ENCODE results near the gene POLR1D.

Gene POLR1D, protein sequence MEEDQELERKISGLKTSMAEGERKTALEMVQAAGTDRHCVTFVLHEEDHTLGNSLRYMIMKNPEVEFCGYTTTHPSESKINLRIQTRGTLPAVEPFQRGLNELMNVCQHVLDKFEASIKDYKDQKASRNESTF

DNA sequence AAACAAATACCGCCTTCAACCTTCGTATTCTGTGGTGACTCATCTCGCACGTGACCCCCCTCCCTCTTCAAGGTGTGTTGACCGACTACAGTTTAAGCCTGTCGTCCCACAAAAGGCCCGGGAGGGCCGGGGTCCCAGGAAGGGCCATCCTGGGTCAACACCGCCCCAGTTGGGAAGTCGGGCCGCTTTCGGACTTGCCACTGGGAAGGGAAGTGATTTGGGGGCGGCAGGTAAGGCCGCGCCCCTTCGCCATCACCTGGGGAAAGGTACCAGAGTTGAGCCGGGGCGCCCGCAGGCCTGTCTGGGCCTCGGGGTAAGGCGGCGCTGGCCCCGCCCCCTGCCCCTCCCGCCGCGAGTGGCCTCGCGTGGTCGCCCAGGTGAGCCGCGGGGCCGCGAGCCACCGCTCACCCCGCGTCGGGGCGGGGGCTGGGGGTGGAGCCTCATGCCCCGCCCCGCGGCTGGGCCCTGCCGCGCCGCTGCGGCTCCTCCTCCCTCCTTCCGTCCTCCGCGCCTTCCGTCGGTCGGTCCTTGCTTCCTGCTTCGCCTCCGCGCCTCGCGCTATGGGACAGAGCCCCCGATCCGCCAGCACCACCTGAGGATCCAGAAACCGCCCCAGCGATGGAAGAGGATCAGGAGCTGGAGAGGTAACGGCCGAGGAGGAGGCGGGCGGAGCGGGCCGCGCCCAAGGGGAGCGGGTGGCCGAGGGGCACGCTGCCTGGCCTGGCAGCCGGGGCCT lies at the start of gene POLR1D:
POLR1D (plus strand) TSS at position 527 of the 736 bp plus-strand sequence; CDS start at position 619, 92 bp downstream.
- peak; percentile 64 to 66 for ATAC-seq

DNA sequence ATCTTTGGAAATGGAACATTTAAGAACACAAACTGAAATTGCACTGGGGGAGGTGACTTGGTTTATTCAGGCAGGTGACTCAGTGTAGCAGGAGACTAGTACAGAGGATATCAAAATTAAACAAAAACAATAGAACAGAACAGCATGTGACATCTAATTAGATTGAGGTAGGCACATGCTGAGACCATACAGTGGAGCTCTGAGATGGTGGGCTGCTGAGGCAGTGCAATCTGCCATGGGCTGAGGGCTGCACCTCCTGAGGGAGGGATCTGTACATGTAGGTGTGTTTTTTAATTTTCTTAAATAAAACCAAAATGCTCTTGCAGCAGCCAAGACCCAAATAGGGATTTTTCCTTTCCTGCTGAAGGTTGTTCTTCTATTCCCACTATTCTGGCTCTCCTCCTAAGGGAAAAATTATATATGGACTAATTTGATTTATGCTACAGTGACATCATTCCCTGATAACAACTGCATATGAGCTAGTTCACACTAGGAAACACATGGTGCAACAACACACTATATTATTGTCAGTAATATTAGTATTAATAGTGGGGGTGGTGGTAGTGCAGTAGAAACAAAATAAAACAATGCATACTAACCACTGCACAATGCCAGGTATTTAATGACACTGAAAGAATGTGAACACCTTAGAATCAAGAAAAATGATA lies 49.3 kb upstream of the POLR1D start:
- ATAC-seq = no peak

- ATAC-seq = no peak
Observed at GRCh38 chr13:27573265-27573664, 48.4 kb upstream of the POLR1D start.

- no peak for ATAC-seq
Observed at GRCh38 chr13:27574661-27575060, 47.0 kb upstream of the POLR1D start.

DNA sequence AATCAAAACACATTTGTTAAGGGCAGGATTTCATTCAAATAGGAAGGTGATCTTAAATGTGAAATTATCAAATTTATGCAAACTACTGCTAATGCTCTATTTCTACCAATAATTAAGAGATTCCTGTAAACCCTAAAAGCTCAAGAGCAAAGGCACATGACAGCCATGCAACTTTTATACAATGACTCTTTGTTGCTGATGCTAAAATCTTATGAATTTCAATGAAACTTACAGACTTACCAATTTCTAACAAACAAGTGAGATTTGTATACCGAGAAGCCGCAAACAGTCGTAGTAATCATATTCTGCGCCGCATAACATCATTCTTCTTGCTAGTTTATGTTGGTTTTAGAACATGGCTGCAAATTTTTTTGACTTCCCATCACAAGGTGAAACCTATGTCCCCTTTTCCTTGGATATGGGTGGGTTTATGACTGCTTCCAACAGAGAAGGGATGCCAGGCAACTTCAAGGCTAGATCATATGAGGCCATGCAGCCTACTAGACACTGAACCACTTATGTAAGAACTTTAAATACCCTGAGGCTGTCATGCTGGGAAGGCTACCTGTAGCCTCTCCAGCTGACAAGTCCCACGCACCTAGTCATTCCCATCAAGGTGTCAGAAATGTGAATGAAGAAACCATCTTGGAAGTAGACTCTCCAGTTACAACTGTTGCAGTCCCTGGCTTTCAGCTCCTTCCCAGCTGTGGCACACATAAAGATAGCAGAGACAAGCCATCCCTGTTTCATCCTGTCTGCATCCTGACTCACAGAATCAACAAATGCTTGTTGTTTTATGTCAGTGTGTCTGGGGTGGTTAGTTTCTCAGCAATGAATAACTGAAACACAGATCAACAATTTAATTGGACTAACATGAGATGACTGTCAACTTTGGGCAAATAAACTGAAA lies 43.3 kb upstream of the POLR1D start:
- no peak for ATAC-seq

GRCh38 chr13:27583645-27584044 lies 38.0 kb upstream of the POLR1D start:
- no peak for ATAC-seq

GRCh38 chr13:27587095-27587746 lies 34.5 kb upstream of the POLR1D start:
- ATAC-seq = no peak

GRCh38 chr13:27588405-27588804 lies 33.3 kb upstream of the POLR1D start:
- ATAC-seq = no peak

DNA sequence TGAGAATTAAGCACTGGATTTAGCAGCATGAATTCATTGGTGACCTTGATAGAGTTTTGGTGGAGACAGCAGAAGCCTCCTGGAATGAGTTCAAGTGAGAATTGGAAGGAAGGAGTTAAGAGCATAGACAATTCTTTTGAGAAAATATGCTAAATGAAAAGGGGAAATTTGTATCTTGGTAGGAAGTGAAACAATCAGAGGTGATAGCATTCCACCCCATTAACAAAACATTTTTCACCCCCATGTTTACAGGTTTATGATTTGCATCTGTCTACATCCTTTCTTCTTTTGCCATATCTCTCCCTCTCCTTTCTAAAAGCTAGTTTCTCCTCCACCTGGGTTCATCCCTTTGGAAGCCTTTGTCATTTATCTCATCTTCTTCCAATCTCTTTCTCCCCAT lies 28.8 kb upstream of the POLR1D start:
- ATAC-seq = no peak

- no peak for ATAC-seq
Observed at GRCh38 chr13:27593267-27593666, 28.4 kb upstream of the POLR1D start.

GRCh38 chr13:27595055-27595811 lies 26.5 kb upstream of the POLR1D start:
- ATAC-seq = no peak

- ATAC-seq = no peak
Observed at GRCh38 chr13:27599096-27599495, 22.6 kb upstream of the POLR1D start.

DNA sequence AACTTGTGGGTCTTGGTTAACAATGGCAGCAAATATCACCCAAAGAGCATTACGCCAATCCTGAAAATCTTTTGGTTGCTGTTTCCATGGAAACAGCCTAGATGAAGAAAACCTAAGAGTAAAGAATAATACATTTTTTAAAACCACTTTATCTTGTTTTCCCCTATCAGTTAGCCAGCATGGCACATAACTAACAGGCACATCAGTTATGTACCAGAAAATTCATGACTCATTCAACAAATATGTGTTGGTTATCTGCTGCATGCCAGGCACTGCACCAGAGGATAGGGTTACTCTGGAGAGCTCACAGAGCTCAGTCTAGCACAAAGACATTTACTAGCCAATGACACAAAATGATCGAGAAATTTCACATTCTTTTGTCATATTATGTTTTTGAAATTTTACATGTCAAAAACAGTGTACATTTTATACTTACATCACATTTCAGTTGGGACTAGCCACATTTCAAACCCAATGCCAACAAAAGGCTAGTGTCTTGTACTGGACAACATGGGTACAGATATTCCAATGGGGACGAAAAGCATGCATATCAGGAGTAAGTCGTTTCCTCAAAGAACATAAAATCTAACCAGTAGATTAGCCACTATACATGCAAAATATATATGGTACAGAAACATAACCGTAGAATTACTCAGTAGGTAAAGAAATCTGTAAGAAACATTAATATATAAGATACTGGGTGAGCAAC lies 21.7 kb upstream of the POLR1D start:
- peak in 1 of 2 donors; percentile 27 for ATAC-seq

DNA sequence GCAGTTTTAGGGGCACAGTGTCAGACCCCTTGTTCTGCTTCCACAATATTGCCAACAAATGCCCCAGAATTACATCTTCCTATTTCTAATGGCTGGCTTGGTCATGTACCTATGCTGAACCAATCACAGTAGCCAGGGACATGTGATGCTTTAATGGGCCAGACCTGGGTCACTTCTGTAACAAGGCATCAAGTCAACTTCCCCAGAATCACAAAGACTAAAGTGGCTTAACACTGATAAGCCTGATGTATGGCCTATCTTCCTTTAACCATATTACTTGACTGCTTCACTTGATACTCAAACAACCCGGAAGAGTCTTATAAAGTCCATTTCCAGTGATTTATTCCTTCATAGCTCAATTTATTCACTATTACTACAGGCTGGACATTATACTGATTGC lies 21.0 kb upstream of the POLR1D start:
- no peak for ATAC-seq

DNA sequence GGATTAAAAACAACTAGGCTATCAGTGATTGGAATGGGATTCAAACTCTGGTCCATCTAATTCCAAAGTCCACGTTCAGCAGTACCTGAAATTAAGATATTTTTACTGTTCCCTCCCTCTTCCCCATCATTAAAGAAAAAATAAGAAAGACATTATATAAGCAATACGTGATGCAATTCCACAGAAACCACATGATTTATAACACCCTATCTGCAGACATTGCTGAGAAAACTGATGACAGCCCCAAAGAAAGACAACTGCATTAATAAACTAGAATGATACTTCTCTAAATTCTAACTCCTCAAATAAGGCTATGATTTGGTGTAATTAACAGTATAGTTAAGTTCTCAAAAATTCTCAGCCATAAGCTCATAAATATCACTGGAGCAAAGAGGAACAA lies 20.5 kb upstream of the POLR1D start:
- no peak for ATAC-seq

- ATAC-seq = no peak
Observed at GRCh38 chr13:27601803-27602202, 19.9 kb upstream of the POLR1D start.

GRCh38 chr13:27605099-27605498 lies 16.6 kb upstream of the POLR1D start:
- no peak for ATAC-seq

DNA sequence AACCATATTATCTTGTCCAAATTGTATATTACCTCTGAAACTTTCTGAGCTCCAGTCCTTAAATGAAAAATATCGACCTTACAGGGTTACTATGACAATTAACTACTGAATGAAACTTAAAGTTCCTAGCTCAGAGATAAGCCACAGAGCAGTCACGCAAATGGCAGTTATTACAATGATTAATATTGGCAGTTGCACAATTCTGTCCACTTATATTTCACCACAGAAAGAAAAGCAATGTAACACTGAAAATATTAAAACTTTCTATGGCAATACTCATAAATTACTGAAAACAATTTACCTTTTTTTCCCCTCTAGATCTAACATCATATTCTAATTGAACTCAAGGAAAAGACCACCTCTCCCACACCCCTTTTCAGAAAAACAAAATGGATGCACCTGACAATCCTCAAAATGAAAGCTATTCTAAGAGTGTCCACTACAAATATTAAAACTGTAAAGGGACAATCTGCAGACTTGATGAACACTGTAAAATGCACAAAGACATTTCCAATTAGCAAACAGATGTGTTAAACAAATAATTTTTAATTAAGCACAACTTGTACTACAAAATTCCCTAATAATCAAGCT lies 16.0 kb upstream of the POLR1D start:
- ATAC-seq = no peak

- ATAC-seq = no peak
Observed at GRCh38 chr13:27607125-27607524, 14.6 kb upstream of the POLR1D start.

DNA sequence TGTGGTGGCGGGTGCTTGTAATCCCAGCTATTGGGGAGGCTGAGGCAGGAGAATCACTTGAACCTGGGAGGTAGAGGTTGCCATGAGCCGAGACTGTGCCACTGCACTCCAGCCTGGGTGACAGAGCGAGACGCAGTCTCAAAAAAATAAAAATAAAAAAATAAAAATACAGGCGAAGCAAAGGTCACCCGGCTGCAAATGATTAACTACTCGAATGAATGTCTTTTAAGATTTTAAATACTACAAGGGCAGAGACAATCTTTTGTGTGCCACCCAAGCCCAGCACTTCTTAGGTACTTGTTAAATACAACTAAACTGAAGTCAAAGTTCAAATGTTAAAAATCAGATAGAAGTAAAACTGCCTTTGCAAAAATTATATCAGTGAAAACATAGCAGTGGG lies 8.1 kb upstream of the POLR1D start:
- ATAC-seq = no peak

DNA sequence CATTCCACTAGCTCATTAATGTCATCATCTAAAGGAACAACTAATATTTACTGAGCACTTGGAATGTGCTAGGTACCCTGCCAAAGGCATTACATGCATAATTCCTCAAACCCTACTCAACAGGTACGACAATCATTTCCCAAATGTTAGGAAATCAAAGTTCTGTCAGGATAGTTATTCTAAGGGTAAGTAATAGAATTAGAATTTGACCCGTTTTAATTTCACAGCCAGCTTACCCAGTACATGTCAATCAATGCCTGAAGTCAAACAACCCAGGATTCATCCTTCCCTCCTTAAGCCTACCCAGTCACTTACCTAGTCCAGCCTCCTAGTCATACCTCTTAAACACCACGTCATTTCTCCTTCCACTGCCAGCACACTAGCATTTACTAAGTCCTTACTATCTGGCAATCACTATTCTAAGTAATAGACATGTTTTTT lies 3.8 kb upstream of the POLR1D start:
- ATAC-seq = no peak
